ENCODE measurements around the gene NTNG2. TPM values are rescaled to one million over a fixed set of nuclear protein-coding genes. Genes with fewer than 3 reads are reported as not detected.
"Not testable (repeated sequence)": the region's sequence is repeated elsewhere in the genome, so short reads cannot be mapped to it uniquely, and the experiment has no call there.

The NTNG2 gene
- total RNA-seq, 2 experiments from 2014 or later, result 1.2 to 1.6 TPM

GRCh38 chr9:132250324-132251262 is 88.7 kb downstream of the NTNG2 start:
- Mint-ChIP-seq H3K4me3 (no peak overlapping the region), H3K27me3 (no peaks in the 10 kb centered on the region), H3K27ac (no peak overlapping the region), H3K36me3 (no peaks in the 10 kb centered on the region), H3K4me1 (peaks cover 2% of the 10 kb centered on the region), H3K9me3 (no peaks in the 10 kb centered on the region)
- DNase-seq, result no peak

GRCh38 chr9:132260846-132261245 is 99.0 kb downstream of the NTNG2 start:
- peaks cover 4% of the 10 kb centered on the region for H3K36me3 Mint-ChIP-seq
- peaks cover 8% of the 10 kb centered on the region for H3K4me1 Mint-ChIP-seq
- no peaks in the 10 kb centered on the region for H3K27me3 Mint-ChIP-seq
- no peak overlapping the region for H3K4me3 Mint-ChIP-seq
- no peak overlapping the region for H3K27ac Mint-ChIP-seq
- DNase-seq, result no peak
- no peaks in the 10 kb centered on the region for H3K9me3 Mint-ChIP-seq

- Mint-ChIP-seq H3K4me1 (peaks cover 4% of the 10 kb centered on the region), H3K36me3 (peaks cover 30% of the 10 kb centered on the region), H3K27me3 (no peaks in the 10 kb centered on the region), H3K4me3 (no peak overlapping the region), H3K9me3 (peaks cover 2% of the 10 kb centered on the region), H3K27ac (peak overlapping the region; percentile 25)
- DNase-seq, result no peak
Observed at GRCh38 chr9:132266017-132266416, 104.2 kb downstream of the NTNG2 start.

DNA sequence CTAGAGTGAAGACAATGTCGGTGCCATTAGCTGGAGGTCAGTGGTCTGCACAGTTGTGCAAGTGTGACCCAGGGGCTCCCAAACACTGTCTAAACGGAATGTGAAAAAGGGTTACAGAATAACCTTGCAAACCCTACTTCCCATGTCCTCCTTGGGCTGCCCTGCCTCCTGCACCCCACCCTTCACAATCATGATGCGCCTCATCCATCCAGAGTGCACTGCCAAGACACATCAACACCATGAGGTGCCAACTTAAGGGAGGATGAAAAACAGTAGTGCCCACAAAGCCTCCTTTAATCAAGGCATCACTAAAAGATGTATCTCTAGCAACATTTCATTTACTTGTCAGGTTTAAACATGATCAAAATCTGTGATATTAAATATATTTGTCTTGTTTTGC is 105.8 kb downstream of the NTNG2 start:
- peaks cover 40% of the 10 kb centered on the region for H3K36me3 Mint-ChIP-seq
- no peaks in the 10 kb centered on the region for H3K27me3 Mint-ChIP-seq
- H3K9me3 Mint-ChIP-seq, result peaks cover 2% of the 10 kb centered on the region
- DNase-seq, result no peak
- H3K27ac Mint-ChIP-seq, result no peak overlapping the region
- H3K4me1 Mint-ChIP-seq, result peaks cover 4% of the 10 kb centered on the region
- no peak overlapping the region for H3K4me3 Mint-ChIP-seq

DNA sequence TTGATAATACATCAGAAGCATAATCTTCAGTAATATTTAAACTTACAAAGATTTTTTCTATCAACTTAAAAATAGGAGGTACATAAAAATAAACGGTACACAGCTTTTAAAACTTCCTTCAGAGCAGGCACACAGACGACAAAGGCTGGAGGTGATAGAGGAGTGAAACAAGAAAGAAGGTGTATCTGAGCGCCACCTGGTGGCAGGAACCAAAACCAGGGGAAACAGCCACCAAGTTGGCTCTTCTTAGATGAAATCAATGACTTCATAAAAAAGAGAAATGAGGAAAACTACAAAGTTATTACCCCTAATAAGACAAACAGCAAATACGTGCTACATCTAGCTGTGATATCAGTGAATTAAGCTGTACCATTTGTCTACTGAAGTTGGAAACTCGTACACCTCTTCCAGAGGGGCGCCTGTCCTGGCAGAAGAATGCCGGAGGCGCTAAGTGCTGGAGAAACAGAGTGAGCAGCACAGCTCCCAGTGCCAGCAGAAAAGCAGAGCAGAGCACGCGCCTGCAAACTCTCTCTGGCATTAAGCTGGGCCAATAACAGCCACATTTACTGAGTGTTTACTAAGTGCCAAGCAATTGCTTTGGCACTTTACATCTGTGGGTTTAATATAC is 107.0 kb downstream of the NTNG2 start:
- peaks cover 42% of the 10 kb centered on the region for H3K36me3 Mint-ChIP-seq
- peaks cover 4% of the 10 kb centered on the region for H3K4me1 Mint-ChIP-seq
- H3K27me3 Mint-ChIP-seq, result no peaks in the 10 kb centered on the region
- peaks cover 2% of the 10 kb centered on the region for H3K9me3 Mint-ChIP-seq
- H3K27ac Mint-ChIP-seq, result peak overlapping the region; percentile 74
- H3K4me3 Mint-ChIP-seq, result no peak overlapping the region
- DNase-seq, result peak; percentile 50

- DNase-seq, result peak; percentile 47
- Mint-ChIP-seq H3K36me3 (peaks cover 43% of the 10 kb centered on the region), H3K27ac (peak overlapping the region; percentile 42)
- not testable (repeated sequence) for H3K4me1 Mint-ChIP-seq, H3K4me3 Mint-ChIP-seq, H3K9me3 Mint-ChIP-seq, H3K27me3 Mint-ChIP-seq
Observed at GRCh38 chr9:132269704-132270516, 108.1 kb downstream of the NTNG2 start.

GRCh38 chr9:132274861-132275260 is 113.0 kb downstream of the NTNG2 start:
- H3K27ac Mint-ChIP-seq, result no peak overlapping the region
- peaks cover 40% of the 10 kb centered on the region for H3K36me3 Mint-ChIP-seq
- DNase-seq, result no peak
- peaks cover 2% of the 10 kb centered on the region for H3K9me3 Mint-ChIP-seq
- H3K4me1 Mint-ChIP-seq, result no peaks in the 10 kb centered on the region
- no peak overlapping the region for H3K4me3 Mint-ChIP-seq
- no peaks in the 10 kb centered on the region for H3K27me3 Mint-ChIP-seq

DNA sequence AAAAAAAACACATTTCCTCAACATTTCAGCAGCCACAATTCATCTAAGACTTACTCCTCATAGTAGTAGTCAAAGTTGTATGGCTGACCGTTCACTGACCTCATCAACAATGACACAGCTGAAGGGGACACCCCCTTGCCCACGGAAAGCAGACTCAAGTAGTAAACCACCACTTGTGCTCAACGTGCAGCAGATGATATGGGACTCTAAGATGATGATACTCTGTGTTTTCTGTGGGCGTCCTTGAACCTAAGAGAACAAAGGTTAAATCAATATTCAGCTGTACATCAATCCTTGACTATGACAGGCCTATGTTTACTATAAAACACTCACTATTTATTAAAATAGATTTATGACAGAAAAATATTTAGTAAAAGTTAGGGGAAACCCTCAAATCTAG is 121.3 kb downstream of the NTNG2 start:
- Mint-ChIP-seq H3K9me3 (no peaks in the 10 kb centered on the region), H3K27me3 (no peaks in the 10 kb centered on the region), H3K36me3 (peaks cover 24% of the 10 kb centered on the region), H3K4me1 (peaks cover 10% of the 10 kb centered on the region), H3K4me3 (no peak overlapping the region), H3K27ac (peak overlapping the region; percentile 42)
- peak; percentile 21 for DNase-seq

GRCh38 chr9:132283863-132284262 is 122.0 kb downstream of the NTNG2 start:
- Mint-ChIP-seq H3K4me1 (peaks cover 17% of the 10 kb centered on the region), H3K27me3 (no peaks in the 10 kb centered on the region), H3K4me3 (no peak overlapping the region), H3K9me3 (no peaks in the 10 kb centered on the region), H3K27ac (no peak overlapping the region), H3K36me3 (peaks cover 26% of the 10 kb centered on the region)
- no peak for DNase-seq

- no peak overlapping the region for H3K27ac Mint-ChIP-seq
- no peaks in the 10 kb centered on the region for H3K27me3 Mint-ChIP-seq
- H3K4me3 Mint-ChIP-seq, result no peak overlapping the region
- peaks cover 20% of the 10 kb centered on the region for H3K4me1 Mint-ChIP-seq
- DNase-seq, result no peak
- peaks cover 21% of the 10 kb centered on the region for H3K36me3 Mint-ChIP-seq
- H3K9me3 Mint-ChIP-seq, result no peaks in the 10 kb centered on the region
Observed at GRCh38 chr9:132287256-132287760, 125.5 kb downstream of the NTNG2 start.

DNA sequence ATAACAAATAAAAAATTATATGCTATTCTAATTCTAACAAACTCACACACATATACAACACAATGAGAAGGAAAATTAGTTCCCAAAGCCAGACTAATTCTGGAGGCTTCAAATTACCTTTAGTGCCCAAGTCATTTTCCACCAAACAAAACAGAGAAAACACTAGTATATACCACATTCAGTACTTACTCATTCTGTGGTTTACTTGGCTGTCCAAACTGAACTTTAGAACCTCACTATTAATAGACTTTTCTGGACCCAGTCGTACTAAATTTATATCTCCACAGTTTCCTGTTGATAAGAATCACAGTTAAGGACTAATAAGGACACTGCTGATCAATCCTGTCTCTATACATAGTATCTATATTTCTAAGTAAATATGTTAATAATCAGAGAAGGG is 126.5 kb downstream of the NTNG2 start:
- no peaks in the 10 kb centered on the region for H3K27me3 Mint-ChIP-seq
- H3K4me3 Mint-ChIP-seq, result no peak overlapping the region
- H3K4me1 Mint-ChIP-seq, result peaks cover 23% of the 10 kb centered on the region
- H3K9me3 Mint-ChIP-seq, result no peaks in the 10 kb centered on the region
- H3K27ac Mint-ChIP-seq, result peak overlapping the region; percentile 59
- H3K36me3 Mint-ChIP-seq, result peaks cover 15% of the 10 kb centered on the region
- DNase-seq, result no peak

GRCh38 chr9:132288966-132289365 is 127.1 kb downstream of the NTNG2 start:
- no peak overlapping the region for H3K4me3 Mint-ChIP-seq
- peak overlapping the region; percentile 59 for H3K27ac Mint-ChIP-seq
- H3K27me3 Mint-ChIP-seq, result no peaks in the 10 kb centered on the region
- H3K9me3 Mint-ChIP-seq, result no peaks in the 10 kb centered on the region
- peaks cover 22% of the 10 kb centered on the region for H3K4me1 Mint-ChIP-seq
- H3K36me3 Mint-ChIP-seq, result peaks cover 15% of the 10 kb centered on the region
- no peak for DNase-seq

- Mint-ChIP-seq H3K9me3 (no peaks in the 10 kb centered on the region), H3K4me1 (peaks cover 27% of the 10 kb centered on the region), H3K27me3 (no peaks in the 10 kb centered on the region), H3K36me3 (peaks cover 22% of the 10 kb centered on the region), H3K27ac (no peak overlapping the region), H3K4me3 (no peak overlapping the region)
- DNase-seq, result no peak
Observed at GRCh38 chr9:132293145-132293721, 131.4 kb downstream of the NTNG2 start.
